Caco-2 (cell line): ENCODE data around the gene RALGPS1. TPM values are rescaled to one million over a fixed set of nuclear protein-coding genes. Genes with fewer than 3 reads are reported as not detected.
A peak's percentile ranks its signal among the peaks of the same experiment; 100 is the strongest.
"Not testable (repeated sequence)": the region's sequence is repeated elsewhere in the genome, so short reads cannot be mapped to it uniquely, and the experiment has no call there.

Experiments used
- BruUV-seq: library from RNA; stranded (reverse); fragments of 400-500 nt; replicated peaks from 2 replicates; lab custom pipeline; 2021; lab: Mats Ljungman, UMichigan
- CTCF ChIA-PET: fragments of 300-600 bp; sonication (Branson Sonifier 250); formaldehyde crosslinking; loops from one replicate; lab custom pipeline; 2022; ENCODE audit warnings: antibody characterized with exemption; lab: Charles Lee
- POLR2A ChIA-PET: fragments of 300-600 bp; sonication (Branson Sonifier 250); formaldehyde crosslinking; loops from one replicate; lab custom pipeline; 2022; ENCODE audit warnings: antibody characterized with exemption; lab: Charles Lee
- DNase-seq, 2 experiments: peaks; one replicate each; pipeline versions ENCODE4 v3.0.0 to v3.0.0-alpha.2; 2020 to 2022
- H3K27me3 ChIP-seq: replicated peaks from 2 replicates; pipeline ENCODE4 v1.6.0; 2011; ENCODE audit warnings: low read length; ENCODE audit not compliant: control insufficient read depth, insufficient read depth
- H3K36me3 ChIP-seq: 2 replicates; pipeline ENCODE4 v1.5.1; 2011; ENCODE audit warnings: low read length; ENCODE audit not compliant: control insufficient read depth, insufficient read depth
- H3K4me1 ChIP-seq: fragments of 250-450 bp; sonication (Bioruptor Pico); 2 replicates; pipeline ENCODE4 v1.5.1; 2020; ENCODE audit warnings: mild to moderate bottlenecking
- H3K4me3 ChIP-seq: 2 replicates; pipeline ENCODE4 v1.5.1; 2011; ENCODE audit warnings: low read depth, mild to moderate bottlenecking, control low read depth, low read length
- H3K9me3 ChIP-seq: fragments of 250-450 bp; sonication (Bioruptor Pico); 2 replicates; pipeline ENCODE4 v1.5.1; 2020; ENCODE audit warnings: mild to moderate bottlenecking, moderate library complexity
- H3K27ac Mint-ChIP-seq: one replicate; pipeline ENCODE4 v1.8.0; 2022; ENCODE audit warnings: mixed read lengths; ENCODE audit not compliant: unreplicated experiment
- H3K27me3 Mint-ChIP-seq: one replicate; pipeline ENCODE4 v1.8.0; 2022; ENCODE audit warnings: mixed read lengths; ENCODE audit not compliant: insufficient read depth, unreplicated experiment
- H3K36me3 Mint-ChIP-seq: one replicate; pipeline ENCODE4 v1.8.0; 2022; ENCODE audit warnings: mild to moderate bottlenecking, mixed read lengths; ENCODE audit not compliant: insufficient read depth, unreplicated experiment
- H3K4me1 Mint-ChIP-seq: one replicate; pipeline ENCODE4 v1.8.0; 2022; ENCODE audit warnings: low read depth, mixed read lengths; ENCODE audit not compliant: unreplicated experiment
- H3K4me3 Mint-ChIP-seq: one replicate; pipeline ENCODE4 v1.8.0; 2022; ENCODE audit warnings: mild to moderate bottlenecking, moderate library complexity, mixed read lengths; ENCODE audit not compliant: unreplicated experiment
- H3K9me3 Mint-ChIP-seq: one replicate; pipeline ENCODE4 v1.8.0; 2022; ENCODE audit warnings: mixed read lengths; ENCODE audit not compliant: unreplicated experiment
- CTCF ChIP-seq, 2 experiments: fragments of 200-600 bp in 1 of 2; IDR thresholded peaks; 1 replicate in 1 of 2; 2 replicates in 1 of 2; pipeline versions ENCODE4 v1.5.1 to v1.8.0; 2011 to 2022; ENCODE audit warnings: antibody characterized with exemption in 1 of 2, control low read depth in 1 of 2, inconsistent platforms in 1 of 2, low read depth in 1 of 2, low read length in 1 of 2, mild to moderate bottlenecking in 1 of 2, moderate library complexity in 1 of 2; ENCODE audit not compliant: insufficient read depth in 1 of 2, severe bottlenecking in 1 of 2, unreplicated experiment in 1 of 2
- intact Hi-C: fragments of 100-400 bp; cut with micrococcal nuclease; formaldehyde crosslinking; loops from one replicate; pipeline ENCODE4 v1.10.0; 2022; ENCODE audit not compliant: unreplicated experiment
- total RNA-seq: library from RNA; stranded (reverse); gene quantifications from 2 replicates; pipeline ENCODE4 v1.2.3, GENCODE V29; 2022

RALGPS1 gene
- total RNA-seq, 1 experiment from 2014 or later, result 41.5 TPM

- no peaks in the 10 kb centered on the region for H3K27me3 Mint-ChIP-seq
- POLR2A ChIA-PET, result no interaction called here
- no peaks in the 10 kb centered on the region for H3K4me1 ChIP-seq
- DNase-seq, result no peak
- TF ChIP-seq CTCF (IDR thresholded peaks at IDR 0.05; ENCODE audit: insufficient read depth in 1 of 2, low read depth in 1 of 2, low read length in 1 of 2, severe bottlenecking in 1 of 2, unreplicated experiment in 1 of 2), result no peak
- no peaks in the 10 kb centered on the region; the same call in 1 of the 2 replicates for H3K9me3 ChIP-seq
- intact Hi-C loops, result no loop called here
- no TSS peak for BruUV-seq
- no peaks in the 10 kb centered on the region for H3K9me3 Mint-ChIP-seq
- H3K4me3 ChIP-seq, result no peak overlapping the region
- peaks cover 7% of the 10 kb centered on the region for H3K4me1 Mint-ChIP-seq
- H3K36me3 ChIP-seq, result no peaks in the 10 kb centered on the region; the same call in 1 of the 2 replicates
- H3K27me3 ChIP-seq, result no peaks in the 10 kb centered on the region
- H3K27ac Mint-ChIP-seq, result no peak overlapping the region
- H3K4me3 Mint-ChIP-seq, result no peak overlapping the region
- H3K36me3 Mint-ChIP-seq, result peaks cover 6% of the 10 kb centered on the region
- CTCF ChIA-PET, result no interaction called here
Measured at GRCh38 chr9:127143920-127144465, 229.4 kb downstream of the RALGPS1 start.

- Mint-ChIP-seq H3K9me3 (no peaks in the 10 kb centered on the region), H3K4me1 (peaks cover 7% of the 10 kb centered on the region), H3K4me3 (no peak overlapping the region), H3K27me3 (no peaks in the 10 kb centered on the region), H3K27ac (no peak overlapping the region), H3K36me3 (peaks cover 6% of the 10 kb centered on the region)
- intact Hi-C loops, result no loop called here
- H3K36me3 ChIP-seq, result no peaks in the 10 kb centered on the region; the same call in 1 of the 2 replicates
- H3K9me3 ChIP-seq, result no peaks in the 10 kb centered on the region; the same call in 1 of the 2 replicates
- ChIA-PET POLR2A (no interaction called here), CTCF (interaction anchor here (0.6 kb wide), 1 partner anchor 296 kb away, joined by 6 read pairs; no protein-coding TSS in a partner anchor)
- H3K4me1 ChIP-seq, result no peaks in the 10 kb centered on the region
- DNase-seq, result peak in 1 of 2 experiments; percentile 26
- no TSS peak for BruUV-seq
- TF ChIP-seq CTCF (IDR thresholded peaks at IDR 0.05; ENCODE audit: insufficient read depth in 1 of 2, low read depth in 1 of 2, low read length in 1 of 2, severe bottlenecking in 1 of 2, unreplicated experiment in 1 of 2), result no peak
- no peaks in the 10 kb centered on the region for H3K27me3 ChIP-seq
- no peak overlapping the region for H3K4me3 ChIP-seq
Measured at GRCh38 chr9:127144670-127145445, 230.3 kb downstream of the RALGPS1 start.

- H3K27me3 Mint-ChIP-seq, H3K9me3 ChIP-seq, H3K4me3 ChIP-seq, H3K27ac Mint-ChIP-seq, DNase-seq, POLR2A ChIA-PET, H3K36me3 Mint-ChIP-seq, CTCF ChIA-PET, BruUV-seq, H3K4me3 Mint-ChIP-seq, H3K36me3 ChIP-seq, H3K27me3 ChIP-seq, H3K4me1 Mint-ChIP-seq, intact Hi-C loops, H3K4me1 ChIP-seq, H3K9me3 Mint-ChIP-seq: not testable (repeated sequence)
Measured at GRCh38 chr9:127146841-127147240, 232.3 kb downstream of the RALGPS1 start.
